B cell (primary cell): ENCODE measurements around the gene DUSP9. TPM values are rescaled to one million over a fixed set of nuclear protein-coding genes. Genes with fewer than 3 reads are reported as not detected.

Experiments
- ATAC-seq: fragments of 200-7000 bp; cut with Tn5 transposase; one replicate; pipeline ENCODE4 v1.10.0; 2021; ENCODE audit warnings: low read depth, mild to moderate bottlenecking, moderate number of reproducible peaks, moderate library complexity
- CTCF ChIA-PET: fragments of 350-600 bp; sonication (Branson Sonifier 250); formaldehyde crosslinking; loops from one replicate; lab custom pipeline; 2021; ENCODE audit warnings: antibody characterized with exemption, inconsistent platforms; lab: Charles Lee
- POLR2A ChIA-PET: fragments of 350-600 bp; sonication (Branson Sonifier 250); formaldehyde crosslinking; loops from one replicate; lab custom pipeline; 2021; ENCODE audit warnings: antibody characterized with exemption; lab: Charles Lee
- DNase-seq: peaks from one replicate; pipeline ENCODE4 v3.0.0; 2013
- H2AFZ ChIP-seq: 2 replicates; pipeline ENCODE4 v1.6.1; 2012; ENCODE audit warnings: mild to moderate bottlenecking, low read depth, low read length; ENCODE audit not compliant: insufficient read depth, poor library complexity, severe bottlenecking
- H3K27ac ChIP-seq, 2 donors: 1 replicate in 1 of 2; 2 replicates in 1 of 2; pipeline ENCODE4 v1.5.1; 2012 to 2013; ENCODE audit warnings: low read length in 2 of 2, mild to moderate bottlenecking in 2 of 2, moderate library complexity in 1 of 2
- H3K27me3 ChIP-seq, 4 experiments: fragments of 200-600 bp in 1 of 4; sonication (generic) in 1 of 4; replicated peaks in 1 of 4; 1 replicate in 2 of 4; 2 replicates in 2 of 4; pipeline versions ENCODE4 v1.6.1 to v1.7.0; 2013 to 2016; ENCODE audit warnings: low read length in 3 of 4, mild to moderate bottlenecking in 2 of 4, mixed read lengths in 1 of 4, moderate library complexity in 1 of 4; ENCODE audit not compliant: insufficient read depth in 4 of 4, control insufficient read depth in 3 of 4; ENCODE audit errors: control extremely low read depth in 1 of 4
- H3K36me3 ChIP-seq, 2 experiments: replicated peaks in 1 of 2; 1 replicate in 1 of 2; 2 replicates in 1 of 2; pipeline versions ENCODE4 v1.6.1 to v1.7.1; 2013; ENCODE audit warnings: low read length in 1 of 2; ENCODE audit not compliant: insufficient read depth in 2 of 2, control insufficient read depth in 1 of 2; ENCODE audit errors: control extremely low read depth in 1 of 2, extremely low read depth in 1 of 2
- H3K4me1 ChIP-seq, 2 donors: fragments of 200-600 bp in 1 of 2; sonication (generic) in 1 of 2; 1 replicate in 1 of 2; 2 replicates in 1 of 2; pipeline versions ENCODE4 v1.5.1 to v1.6.1; 2013 to 2017; ENCODE audit warnings: low read length in 2 of 2; ENCODE audit not compliant: control insufficient read depth in 2 of 2, insufficient read depth in 2 of 2
- H3K4me2 ChIP-seq: replicated peaks from 2 replicates; pipeline ENCODE3; 2012; ENCODE audit warnings: mild to moderate bottlenecking, low read depth, low read length; ENCODE audit not compliant: poor library complexity, severe bottlenecking
- H3K4me3 ChIP-seq, 5 experiments: fragments of 200-600 bp in 1 of 5; sonication (generic) in 1 of 5; 1 replicate in 3 of 5; 2 replicates in 2 of 5; pipeline versions ENCODE4 v1.5.1 to v1.7.0; 2011 to 2016; ENCODE audit warnings: low read length in 4 of 5, mild to moderate bottlenecking in 4 of 5, low read depth in 2 of 5, control low read depth in 1 of 5, moderate library complexity in 1 of 5; ENCODE audit not compliant: insufficient read depth in 1 of 5; ENCODE audit errors: control extremely low read depth in 1 of 5, extremely low read depth in 1 of 5
- H3K79me2 ChIP-seq: fragments of 200-600 bp; sonication (generic); one replicate; pipeline ENCODE4 v1.6.0; 2016; ENCODE audit warnings: low read length; ENCODE audit not compliant: control insufficient read depth, insufficient read depth
- H3K9ac ChIP-seq: fragments of 200-600 bp; sonication (generic); 2 replicates; pipeline ENCODE4 v1.6.1; 2017; ENCODE audit warnings: mild to moderate bottlenecking, low read length, moderate library complexity
- H3K9me3 ChIP-seq, 3 donors: one replicate each; pipeline versions ENCODE4 v1.6.1 to v1.7.1; 2013; ENCODE audit warnings: low read length in 2 of 3; ENCODE audit not compliant: control insufficient read depth in 2 of 3, insufficient read depth in 1 of 3; ENCODE audit errors: control extremely low read depth in 1 of 3
- H4K20me1 ChIP-seq: 2 replicates; pipeline ENCODE4 v1.6.0; 2012; ENCODE audit warnings: mild to moderate bottlenecking, low read length; ENCODE audit not compliant: insufficient read depth, control insufficient read depth, poor library complexity, severe bottlenecking
- H3K27ac Mint-ChIP-seq: one replicate; pipeline ENCODE4 v1.8.0; 2021; ENCODE audit warnings: mixed read lengths
- H3K27me3 Mint-ChIP-seq: one replicate; pipeline ENCODE4 v1.8.0; 2021; ENCODE audit warnings: mixed read lengths
- H3K4me1 Mint-ChIP-seq: one replicate; pipeline ENCODE4 v1.8.0; 2021; ENCODE audit warnings: mixed read lengths
- H3K4me3 Mint-ChIP-seq: one replicate; pipeline ENCODE4 v1.8.0; 2021; ENCODE audit warnings: mixed read lengths
- H3K9me3 Mint-ChIP-seq: one replicate; pipeline ENCODE4 v1.8.0; 2022; ENCODE audit warnings: mixed read lengths; ENCODE audit not compliant: insufficient read depth
- EZH2 ChIP-seq: IDR thresholded peaks from 2 replicates; pipeline ENCODE4 v1.6.1; 2012; ENCODE audit warnings: borderline replicate concordance, low read depth, mild to moderate bottlenecking, moderate library complexity, low read length; ENCODE audit not compliant: insufficient read depth, poor library complexity, severe bottlenecking
- WGBS: methylation state at CpG from one replicate; pipeline ENCODE4 v1.1.5; 2013; ENCODE audit warnings: missing lambda C conversion rate; ENCODE audit not compliant: insufficient coverage; 5-methylcytosine and 5-hydroxymethylcytosine counted together
- intact Hi-C: fragments of 100-400 bp; cut with micrococcal nuclease; formaldehyde crosslinking; loops from one replicate; pipeline ENCODE4 v1.10.0; 2022
- polyA plus RNA-seq: library from polyadenylated mRNA; depleted of rRNA; stranded (reverse); fragments of >200 nt; gene quantifications from 2 replicates; pipeline ENCODE4 v1.2.3, GENCODE V29; 2012
- total RNA-seq, 2 donors: library from RNA; stranded (reverse); fragments of 120-200 nt in 1 of 2; gene quantifications; 1 replicate in 1 of 2; 2 replicates in 1 of 2; pipeline versions ENCODE4 v1.2.3 to v1.2.4, GENCODE V29; 2013 to 2022
- TF ChIP-seq, protein P1 (sequence below): fragments of 200-600 bp; IDR thresholded peaks from one replicate; pipeline ENCODE4 v1.8.0; 2022; ENCODE audit warnings: antibody characterized with exemption, mild to moderate bottlenecking

DUSP9 gene
- total and polyA plus RNA-seq, 2 donors (not counting 1 experiment from before 2014, with no cell fraction given) = not detected

DNA sequence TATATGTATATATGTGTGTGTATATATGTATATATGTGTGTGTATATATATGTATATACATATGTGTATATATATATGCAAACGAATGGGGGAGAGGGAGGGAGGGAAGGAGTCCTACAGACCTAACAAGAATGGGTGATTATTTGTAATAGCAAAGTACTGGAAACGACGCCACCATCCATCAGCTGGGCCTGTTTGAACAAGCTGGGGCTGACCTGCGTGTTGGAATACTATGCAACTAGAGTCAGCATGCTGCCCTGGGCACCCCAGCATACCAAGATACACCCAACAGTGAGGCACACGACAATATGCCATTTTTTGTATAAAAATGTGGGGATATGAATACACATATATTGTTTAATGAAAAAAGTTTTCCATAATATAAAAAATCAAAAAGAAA, 26.4 kb upstream of the DUSP9 start:
- POLR2A ChIA-PET = no interaction called here
- H3K36me3 ChIP-seq = no peaks in the 10 kb centered on the region
- CTCF ChIA-PET = no interaction called here

DNA sequence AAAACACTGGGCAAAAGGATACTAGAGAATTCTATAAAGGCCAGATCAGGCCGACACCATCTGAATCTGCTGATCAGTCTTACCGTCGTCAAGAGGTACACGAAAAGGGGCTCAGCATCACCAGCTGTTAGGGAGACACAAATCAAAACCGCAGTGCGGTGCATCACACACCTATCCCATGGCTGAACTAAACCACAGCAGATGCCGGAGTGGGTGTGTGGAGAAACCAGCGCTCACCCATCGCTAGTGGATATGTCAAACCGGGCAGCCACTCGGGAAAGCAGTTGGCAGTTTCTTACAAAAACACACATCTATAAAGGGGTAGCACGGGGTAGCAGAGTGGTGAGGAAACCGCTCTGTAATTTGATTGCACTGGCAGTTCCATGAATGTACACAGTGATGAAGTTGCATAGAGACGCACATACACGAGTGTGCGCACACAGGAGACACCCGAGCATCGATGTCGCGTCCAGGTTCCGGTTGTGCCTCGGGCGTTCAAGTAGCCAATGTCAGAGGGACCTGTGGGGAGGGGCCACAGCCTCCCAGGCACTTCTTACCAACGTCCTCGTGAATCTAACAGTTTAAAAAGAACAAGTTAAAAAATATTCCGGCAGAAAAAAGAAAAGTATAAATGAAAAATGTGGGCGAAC, 24.9 kb upstream of the DUSP9 start:
- Histone ChIP-seq H3K9me3 (no peaks in the 10 kb centered on the region), H4K20me1 (no peaks in the 10 kb centered on the region), H3K4me2 (no peak overlapping the region), H3K4me1 (no peaks in the 10 kb centered on the region), H3K9ac (no peak overlapping the region), H3K36me3 (no peaks in the 10 kb centered on the region), H3K4me3 (no peak overlapping the region), H3K27ac (no peak overlapping the region), H3K79me2 (no peaks in the 10 kb centered on the region), H3K27me3 (peaks cover 0 to 6% (median 0%) of the 10 kb centered on the region in 4 experiments), H2AFZ (no peak overlapping the region)
- DNase-seq = no peak
- Mint-ChIP-seq H3K4me3 (no peak overlapping the region), H3K4me1 (no peaks in the 10 kb centered on the region), H3K27ac (no peak overlapping the region), H3K27me3 (peaks cover 6% of the 10 kb centered on the region), H3K9me3 (no peaks in the 10 kb centered on the region)
- no peak for ATAC-seq
- CTCF ChIA-PET = no interaction called here
- POLR2A ChIA-PET = no interaction called here
- intact Hi-C loops = no loop called here
- WGBS = 91% methylated on average over 6 of the region's 27 CpGs
- no peak for TF ChIP-seq EZH2
- TF ChIP-seq, protein P1, sequence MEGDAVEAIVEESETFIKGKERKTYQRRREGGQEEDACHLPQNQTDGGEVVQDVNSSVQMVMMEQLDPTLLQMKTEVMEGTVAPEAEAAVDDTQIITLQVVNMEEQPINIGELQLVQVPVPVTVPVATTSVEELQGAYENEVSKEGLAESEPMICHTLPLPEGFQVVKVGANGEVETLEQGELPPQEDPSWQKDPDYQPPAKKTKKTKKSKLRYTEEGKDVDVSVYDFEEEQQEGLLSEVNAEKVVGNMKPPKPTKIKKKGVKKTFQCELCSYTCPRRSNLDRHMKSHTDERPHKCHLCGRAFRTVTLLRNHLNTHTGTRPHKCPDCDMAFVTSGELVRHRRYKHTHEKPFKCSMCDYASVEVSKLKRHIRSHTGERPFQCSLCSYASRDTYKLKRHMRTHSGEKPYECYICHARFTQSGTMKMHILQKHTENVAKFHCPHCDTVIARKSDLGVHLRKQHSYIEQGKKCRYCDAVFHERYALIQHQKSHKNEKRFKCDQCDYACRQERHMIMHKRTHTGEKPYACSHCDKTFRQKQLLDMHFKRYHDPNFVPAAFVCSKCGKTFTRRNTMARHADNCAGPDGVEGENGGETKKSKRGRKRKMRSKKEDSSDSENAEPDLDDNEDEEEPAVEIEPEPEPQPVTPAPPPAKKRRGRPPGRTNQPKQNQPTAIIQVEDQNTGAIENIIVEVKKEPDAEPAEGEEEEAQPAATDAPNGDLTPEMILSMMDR = no peak

More for the DNA sequence above, 26.4 kb upstream of the DUSP9 start:
- Histone ChIP-seq H3K79me2 (no peaks in the 10 kb centered on the region), H3K27me3 (peaks cover 0 to 6% (median 0%) of the 10 kb centered on the region in 4 experiments), H3K9me3 (no peaks in the 10 kb centered on the region), H4K20me1 (no peaks in the 10 kb centered on the region), H3K27ac (no peak overlapping the region), H3K4me2 (no peak overlapping the region), H2AFZ (no peak overlapping the region), H3K9ac (no peak overlapping the region), H3K4me3 (no peak overlapping the region), H3K4me1 (no peaks in the 10 kb centered on the region)
- no peak overlapping the region for H3K4me3 Mint-ChIP-seq
- no peaks in the 10 kb centered on the region for H3K4me1 Mint-ChIP-seq
- no peak overlapping the region for H3K27ac Mint-ChIP-seq
- TF ChIP-seq, protein P1 = no peak
- TF ChIP-seq EZH2 = no peak
- 100% methylated on average over 1 of the region's 5 CpGs for WGBS
- no peak for DNase-seq
- peaks cover 6% of the 10 kb centered on the region for H3K27me3 Mint-ChIP-seq
- intact Hi-C loops = no loop called here
- no peaks in the 10 kb centered on the region for H3K9me3 Mint-ChIP-seq
- ATAC-seq = no peak
